Measurements from ENCODE around the gene MRPL37.

The MRPL37 gene

DNA sequence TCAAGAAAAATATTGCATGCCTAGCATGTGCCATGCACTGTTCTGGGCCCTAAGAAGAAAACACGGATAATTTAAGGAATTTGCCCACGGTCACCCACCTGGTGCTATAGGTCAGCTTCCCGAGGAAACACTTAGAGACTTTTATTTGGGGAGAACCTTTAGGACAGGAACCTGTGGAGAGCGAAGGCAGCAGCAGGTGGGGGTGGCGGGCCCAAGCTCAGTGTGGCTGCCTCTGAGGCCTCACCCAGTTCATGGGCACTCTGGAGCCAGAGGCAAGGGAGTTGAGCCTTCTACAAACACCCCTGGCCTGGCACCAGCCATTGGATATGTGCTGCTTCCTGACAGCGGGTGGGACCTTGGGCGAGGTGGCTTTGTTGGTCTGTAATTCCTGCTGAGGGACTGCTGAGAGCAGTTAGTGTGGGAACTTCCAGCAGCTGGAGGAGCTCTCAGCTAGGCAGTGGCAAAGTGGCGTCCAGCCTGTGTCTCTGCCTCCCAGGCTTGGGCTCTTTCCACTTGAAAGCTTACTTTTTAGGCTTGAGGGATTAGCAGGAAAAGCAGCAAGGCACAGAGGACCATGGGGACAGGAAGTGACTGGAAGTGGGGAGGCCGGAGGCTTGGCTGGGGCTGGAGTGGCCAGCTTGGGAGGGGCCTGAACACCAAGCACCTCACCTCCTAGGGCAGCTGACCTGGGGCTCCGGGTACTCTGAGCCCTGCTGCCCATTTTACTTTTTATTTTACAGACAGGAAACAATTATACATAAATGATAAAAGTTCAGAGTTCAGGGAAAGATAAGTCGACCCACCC, 19.1 kb downstream of the MRPL37 start:
- TF ChIP-seq SIN3A (IDR thresholded peaks at IDR 0.05; ENCODE audit: borderline replicate concordance, insufficient read depth, low read length) (no peak), FOXP2 (optimal IDR thresholded peaks at IDR 0.05; ENCODE audit: borderline replicate concordance, extremely low read depth, extremely low read length, insufficient read depth) (no peak), TAF1 (IDR thresholded peaks at IDR 0.05; ENCODE audit: borderline replicate concordance, insufficient read depth, low read length) (no peak)

DNA sequence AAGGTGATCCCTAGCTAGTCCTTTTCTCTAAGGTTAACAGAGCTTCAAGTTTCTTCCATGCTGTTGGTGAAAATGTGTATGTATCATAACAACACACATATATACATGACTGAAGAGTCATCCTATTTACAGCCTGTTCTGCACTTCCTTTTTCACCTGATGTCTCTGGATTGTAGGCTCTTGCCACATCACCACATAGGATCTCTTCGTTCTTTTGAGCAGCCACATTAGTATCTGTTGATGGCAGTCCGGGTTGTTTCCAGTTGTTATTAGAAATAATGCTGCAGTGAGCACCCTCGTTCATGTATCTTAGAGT, 19.7 kb downstream of the MRPL37 start:
- TF ChIP-seq, protein P1, sequence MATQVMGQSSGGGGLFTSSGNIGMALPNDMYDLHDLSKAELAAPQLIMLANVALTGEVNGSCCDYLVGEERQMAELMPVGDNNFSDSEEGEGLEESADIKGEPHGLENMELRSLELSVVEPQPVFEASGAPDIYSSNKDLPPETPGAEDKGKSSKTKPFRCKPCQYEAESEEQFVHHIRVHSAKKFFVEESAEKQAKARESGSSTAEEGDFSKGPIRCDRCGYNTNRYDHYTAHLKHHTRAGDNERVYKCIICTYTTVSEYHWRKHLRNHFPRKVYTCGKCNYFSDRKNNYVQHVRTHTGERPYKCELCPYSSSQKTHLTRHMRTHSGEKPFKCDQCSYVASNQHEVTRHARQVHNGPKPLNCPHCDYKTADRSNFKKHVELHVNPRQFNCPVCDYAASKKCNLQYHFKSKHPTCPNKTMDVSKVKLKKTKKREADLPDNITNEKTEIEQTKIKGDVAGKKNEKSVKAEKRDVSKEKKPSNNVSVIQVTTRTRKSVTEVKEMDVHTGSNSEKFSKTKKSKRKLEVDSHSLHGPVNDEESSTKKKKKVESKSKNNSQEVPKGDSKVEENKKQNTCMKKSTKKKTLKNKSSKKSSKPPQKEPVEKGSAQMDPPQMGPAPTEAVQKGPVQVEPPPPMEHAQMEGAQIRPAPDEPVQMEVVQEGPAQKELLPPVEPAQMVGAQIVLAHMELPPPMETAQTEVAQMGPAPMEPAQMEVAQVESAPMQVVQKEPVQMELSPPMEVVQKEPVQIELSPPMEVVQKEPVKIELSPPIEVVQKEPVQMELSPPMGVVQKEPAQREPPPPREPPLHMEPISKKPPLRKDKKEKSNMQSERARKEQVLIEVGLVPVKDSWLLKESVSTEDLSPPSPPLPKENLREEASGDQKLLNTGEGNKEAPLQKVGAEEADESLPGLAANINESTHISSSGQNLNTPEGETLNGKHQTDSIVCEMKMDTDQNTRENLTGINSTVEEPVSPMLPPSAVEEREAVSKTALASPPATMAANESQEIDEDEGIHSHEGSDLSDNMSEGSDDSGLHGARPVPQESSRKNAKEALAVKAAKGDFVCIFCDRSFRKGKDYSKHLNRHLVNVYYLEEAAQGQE (IDR thresholded peaks at IDR 0.05; ENCODE audit: insufficient read depth in 1 of 2, low read depth in 2 of 2, low read length in 2 of 2): no peak
- TF ChIP-seq POLR2AphosphoS5 (IDR thresholded peaks at IDR 0.05; ENCODE audit: low read depth, low read length): no peak
- TF ChIP-seq TAF1 (IDR thresholded peaks at IDR 0.05; ENCODE audit: borderline replicate concordance, insufficient read depth, low read length): no peak
- no peak for TF ChIP-seq FOXP2 (optimal IDR thresholded peaks at IDR 0.05; ENCODE audit: borderline replicate concordance, extremely low read depth, extremely low read length, insufficient read depth)
- TF ChIP-seq SIN3A (IDR thresholded peaks at IDR 0.05; ENCODE audit: borderline replicate concordance, insufficient read depth, low read length): no peak

DNA sequence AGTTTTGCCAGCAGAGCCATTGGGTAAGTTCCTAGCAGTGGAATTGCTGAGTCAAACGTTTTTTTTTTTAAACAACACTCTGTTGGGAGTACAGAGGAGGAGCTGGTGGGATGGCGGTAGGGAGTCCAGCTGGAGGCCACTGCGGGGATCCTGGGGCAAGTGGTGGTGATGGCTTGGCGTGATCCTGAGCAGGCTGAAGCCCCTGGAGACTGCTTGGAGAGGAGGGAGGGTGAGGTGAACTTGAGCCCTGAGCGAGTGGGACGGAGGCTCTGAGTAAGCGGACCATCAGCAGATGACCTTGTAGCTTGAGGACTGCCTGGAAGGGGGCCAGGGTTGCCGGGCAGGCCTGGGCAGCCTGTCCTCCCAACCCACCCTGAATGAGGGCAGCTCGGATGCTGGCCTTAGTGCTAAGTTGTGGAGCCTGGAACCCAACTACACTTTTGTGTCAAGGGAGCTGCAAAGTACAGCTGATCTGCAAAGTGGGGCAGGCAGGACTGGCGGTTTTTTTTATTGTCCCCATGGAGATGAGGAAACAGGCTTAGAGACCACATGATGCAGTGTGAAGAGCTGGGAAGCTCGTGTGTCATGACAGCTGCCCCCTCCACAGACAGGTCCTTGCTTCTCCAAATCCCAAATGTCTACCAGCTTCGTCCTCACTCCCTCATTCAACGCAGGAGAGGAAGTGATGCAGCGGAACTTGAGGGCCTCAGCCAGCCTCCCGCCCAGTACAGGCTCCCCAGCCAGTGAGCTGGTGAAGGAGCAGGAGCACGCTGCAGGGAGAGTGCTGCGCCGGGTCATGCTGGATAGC, 20.2 kb downstream of the MRPL37 start:
- TF ChIP-seq TAF1 (IDR thresholded peaks at IDR 0.05; ENCODE audit: borderline replicate concordance, insufficient read depth, low read length) (no peak), FOXP2 (optimal IDR thresholded peaks at IDR 0.05; ENCODE audit: borderline replicate concordance, extremely low read depth, extremely low read length, insufficient read depth) (no peak), POLR2AphosphoS5 (IDR thresholded peaks at IDR 0.05; ENCODE audit: low read depth, low read length) (no peak), SIN3A (IDR thresholded peaks at IDR 0.05; ENCODE audit: borderline replicate concordance, insufficient read depth, low read length) (no peak)
- TF ChIP-seq, protein P1 (IDR thresholded peaks at IDR 0.05; ENCODE audit: insufficient read depth in 1 of 2, low read depth in 2 of 2, low read length in 2 of 2): no peak

DNA sequence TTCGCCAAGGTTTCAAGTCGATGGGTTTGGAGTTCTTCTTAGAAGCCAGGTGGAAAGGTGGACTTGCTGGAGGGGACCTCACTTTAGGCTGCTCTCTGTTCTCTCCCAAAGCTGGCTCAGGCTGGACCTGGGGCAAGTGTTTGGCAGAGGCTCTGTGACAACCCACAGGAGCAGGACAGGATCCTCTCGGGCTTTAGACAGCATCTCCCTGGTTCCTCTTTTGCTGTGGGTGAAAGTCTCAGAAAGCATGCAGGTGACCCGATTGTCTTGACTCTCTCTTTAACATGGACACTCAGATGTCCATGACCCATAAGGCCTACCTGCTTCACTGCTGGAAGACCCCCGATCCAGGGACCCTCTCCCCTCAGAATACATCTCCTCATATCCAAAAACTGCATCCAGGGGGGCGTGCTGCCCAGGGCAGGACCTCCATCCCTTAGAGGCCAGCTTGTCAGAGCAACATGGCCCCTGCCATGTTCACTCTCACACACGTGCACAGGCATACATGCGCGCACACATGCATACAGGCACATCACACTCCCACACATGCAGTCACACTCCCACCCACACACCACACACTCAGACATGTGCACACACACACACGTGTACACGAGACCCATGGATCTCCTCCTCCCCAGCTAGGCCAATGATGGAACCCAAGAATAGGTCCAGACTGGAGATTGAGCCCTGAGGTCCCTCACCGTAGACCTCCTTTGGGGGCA, 21.3 kb downstream of the MRPL37 start:
- TF ChIP-seq, protein P1 (IDR thresholded peaks at IDR 0.05; ENCODE audit: insufficient read depth in 1 of 2, low read depth in 2 of 2, low read length in 2 of 2): no peak
- TF ChIP-seq SIN3A (IDR thresholded peaks at IDR 0.05; ENCODE audit: borderline replicate concordance, insufficient read depth, low read length): no peak
- TF ChIP-seq POLR2AphosphoS5 (IDR thresholded peaks at IDR 0.05; ENCODE audit: low read depth, low read length): no peak
- TF ChIP-seq FOXP2 (optimal IDR thresholded peaks at IDR 0.05; ENCODE audit: borderline replicate concordance, extremely low read depth, extremely low read length, insufficient read depth): no peak

DNA sequence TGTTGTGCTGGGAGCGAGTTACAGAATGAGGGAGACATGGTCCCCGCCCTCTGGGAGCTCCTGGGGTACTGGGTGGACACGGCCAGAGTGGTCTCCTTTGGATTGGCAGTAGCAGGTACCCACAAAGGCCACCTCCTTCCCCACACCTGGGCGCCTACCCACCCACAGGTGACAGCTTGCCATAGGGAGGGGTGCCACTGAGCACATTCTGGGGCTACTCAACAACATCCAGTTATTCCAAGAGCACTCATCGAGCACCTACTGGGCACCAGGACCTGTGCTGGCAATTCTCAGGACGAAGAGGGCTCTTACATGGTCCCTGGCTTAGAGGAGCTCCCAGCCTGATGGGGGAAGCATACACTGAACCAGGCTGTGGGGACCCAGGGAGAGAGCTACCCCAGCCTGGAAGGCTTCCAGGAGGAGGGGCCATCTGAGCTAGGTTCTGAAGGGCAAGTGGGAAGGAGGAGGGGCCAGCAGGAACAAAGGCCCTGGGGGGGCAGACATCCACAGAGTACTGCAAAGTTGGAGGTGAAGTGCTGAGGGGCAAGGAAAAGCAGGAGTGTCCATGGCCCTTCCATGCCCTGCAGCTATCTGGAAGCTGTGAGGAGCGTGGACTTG, 22.0 kb downstream of the MRPL37 start:
- TF ChIP-seq POLR2AphosphoS5 (IDR thresholded peaks at IDR 0.05; ENCODE audit: low read depth, low read length) (no peak), FOXP2 (optimal IDR thresholded peaks at IDR 0.05; ENCODE audit: borderline replicate concordance, extremely low read depth, extremely low read length, insufficient read depth) (no peak), SIN3A (IDR thresholded peaks at IDR 0.05; ENCODE audit: borderline replicate concordance, insufficient read depth, low read length) (no peak), TAF1 (IDR thresholded peaks at IDR 0.05; ENCODE audit: borderline replicate concordance, insufficient read depth, low read length) (no peak)

Measured in PFSK-1 (cell line).